OCI-LY1 (cell line): ENCODE data around the gene LRRC28.

ENCODE experiments used
- EZH2 ChIP-seq: fragments of 200-600 bp; sonication (generic), shearing (Covaris generic); IDR thresholded peaks from 2 replicates; pipeline ENCODE4 v1.8.0; 2017; ENCODE audit warnings: borderline replicate concordance, mixed run types, mild to moderate bottlenecking, antibody characterized with exemption, low read length, moderate library complexity, mixed read lengths
- TF ChIP-seq, protein P1 (sequence below): fragments of 200-600 bp; sonication (generic), shearing (Covaris generic); IDR thresholded peaks from 2 replicates; pipeline ENCODE4 v1.5.1; 2017; ENCODE audit warnings: mild to moderate bottlenecking, antibody characterized with exemption, low read length, moderate library complexity, mixed read lengths

DNA sequence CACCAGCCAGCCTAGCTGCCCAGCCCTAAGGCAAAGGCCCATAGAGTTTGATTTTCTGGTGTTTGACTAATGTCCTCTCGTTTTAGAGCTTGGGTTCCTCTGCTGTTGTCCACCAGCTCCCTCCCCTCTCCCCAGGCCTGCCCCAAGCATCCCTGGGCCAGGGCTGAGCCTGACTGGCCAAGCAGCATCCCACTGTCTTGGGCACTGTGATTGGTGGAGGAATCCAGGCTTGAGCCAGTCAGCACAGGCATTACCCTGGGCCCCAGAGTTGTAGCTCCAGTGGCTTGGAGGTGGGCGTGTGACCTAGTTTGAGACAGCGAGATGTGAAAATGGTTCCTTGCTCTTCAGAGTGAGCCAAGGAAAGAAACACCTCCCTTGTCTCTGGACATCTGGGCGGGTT, 159.2 kb downstream of the LRRC28 start:
- TF ChIP-seq, protein P1, sequence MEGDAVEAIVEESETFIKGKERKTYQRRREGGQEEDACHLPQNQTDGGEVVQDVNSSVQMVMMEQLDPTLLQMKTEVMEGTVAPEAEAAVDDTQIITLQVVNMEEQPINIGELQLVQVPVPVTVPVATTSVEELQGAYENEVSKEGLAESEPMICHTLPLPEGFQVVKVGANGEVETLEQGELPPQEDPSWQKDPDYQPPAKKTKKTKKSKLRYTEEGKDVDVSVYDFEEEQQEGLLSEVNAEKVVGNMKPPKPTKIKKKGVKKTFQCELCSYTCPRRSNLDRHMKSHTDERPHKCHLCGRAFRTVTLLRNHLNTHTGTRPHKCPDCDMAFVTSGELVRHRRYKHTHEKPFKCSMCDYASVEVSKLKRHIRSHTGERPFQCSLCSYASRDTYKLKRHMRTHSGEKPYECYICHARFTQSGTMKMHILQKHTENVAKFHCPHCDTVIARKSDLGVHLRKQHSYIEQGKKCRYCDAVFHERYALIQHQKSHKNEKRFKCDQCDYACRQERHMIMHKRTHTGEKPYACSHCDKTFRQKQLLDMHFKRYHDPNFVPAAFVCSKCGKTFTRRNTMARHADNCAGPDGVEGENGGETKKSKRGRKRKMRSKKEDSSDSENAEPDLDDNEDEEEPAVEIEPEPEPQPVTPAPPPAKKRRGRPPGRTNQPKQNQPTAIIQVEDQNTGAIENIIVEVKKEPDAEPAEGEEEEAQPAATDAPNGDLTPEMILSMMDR, result no peak
- TF ChIP-seq EZH2, result no peak
